Caco-2 (cell line): ENCODE results near the gene NEMP2. TPM values are rescaled to one million over a fixed set of nuclear protein-coding genes. Genes with fewer than 3 reads are reported as not detected.

Experiments
- BruUV-seq: library from RNA; stranded (reverse); fragments of 400-500 nt; replicated peaks from 2 replicates; lab custom pipeline; 2021; lab: Mats Ljungman, UMichigan
- CTCF ChIA-PET: fragments of 300-600 bp; sonication (Branson Sonifier 250); formaldehyde crosslinking; loops from one replicate; lab custom pipeline; 2022; ENCODE audit warnings: antibody characterized with exemption; lab: Charles Lee
- POLR2A ChIA-PET: fragments of 300-600 bp; sonication (Branson Sonifier 250); formaldehyde crosslinking; loops from one replicate; lab custom pipeline; 2022; ENCODE audit warnings: antibody characterized with exemption; lab: Charles Lee
- DNase-seq, 2 experiments: peaks; one replicate each; pipeline versions ENCODE4 v3.0.0 to v3.0.0-alpha.2; 2020 to 2022
- H3K27me3 ChIP-seq: replicated peaks from 2 replicates; pipeline ENCODE4 v1.6.0; 2011; ENCODE audit warnings: low read length; ENCODE audit not compliant: control insufficient read depth, insufficient read depth
- H3K36me3 ChIP-seq: 2 replicates; pipeline ENCODE4 v1.5.1; 2011; ENCODE audit warnings: low read length; ENCODE audit not compliant: control insufficient read depth, insufficient read depth
- H3K4me1 ChIP-seq: fragments of 250-450 bp; sonication (Bioruptor Pico); 2 replicates; pipeline ENCODE4 v1.5.1; 2020; ENCODE audit warnings: mild to moderate bottlenecking
- H3K4me3 ChIP-seq: 2 replicates; pipeline ENCODE4 v1.5.1; 2011; ENCODE audit warnings: low read depth, mild to moderate bottlenecking, control low read depth, low read length
- H3K9me3 ChIP-seq: fragments of 250-450 bp; sonication (Bioruptor Pico); 2 replicates; pipeline ENCODE4 v1.5.1; 2020; ENCODE audit warnings: mild to moderate bottlenecking, moderate library complexity
- H3K27ac Mint-ChIP-seq: one replicate; pipeline ENCODE4 v1.8.0; 2022; ENCODE audit warnings: mixed read lengths; ENCODE audit not compliant: unreplicated experiment
- H3K27me3 Mint-ChIP-seq: one replicate; pipeline ENCODE4 v1.8.0; 2022; ENCODE audit warnings: mixed read lengths; ENCODE audit not compliant: insufficient read depth, unreplicated experiment
- H3K36me3 Mint-ChIP-seq: one replicate; pipeline ENCODE4 v1.8.0; 2022; ENCODE audit warnings: mild to moderate bottlenecking, mixed read lengths; ENCODE audit not compliant: insufficient read depth, unreplicated experiment
- H3K4me1 Mint-ChIP-seq: one replicate; pipeline ENCODE4 v1.8.0; 2022; ENCODE audit warnings: low read depth, mixed read lengths; ENCODE audit not compliant: unreplicated experiment
- H3K4me3 Mint-ChIP-seq: one replicate; pipeline ENCODE4 v1.8.0; 2022; ENCODE audit warnings: mild to moderate bottlenecking, moderate library complexity, mixed read lengths; ENCODE audit not compliant: unreplicated experiment
- H3K9me3 Mint-ChIP-seq: one replicate; pipeline ENCODE4 v1.8.0; 2022; ENCODE audit warnings: mixed read lengths; ENCODE audit not compliant: unreplicated experiment
- CTCF ChIP-seq, 2 experiments: fragments of 200-600 bp in 1 of 2; IDR thresholded peaks; 1 replicate in 1 of 2; 2 replicates in 1 of 2; pipeline versions ENCODE4 v1.5.1 to v1.8.0; 2011 to 2022; ENCODE audit warnings: antibody characterized with exemption in 1 of 2, control low read depth in 1 of 2, inconsistent platforms in 1 of 2, low read depth in 1 of 2, low read length in 1 of 2, mild to moderate bottlenecking in 1 of 2, moderate library complexity in 1 of 2; ENCODE audit not compliant: insufficient read depth in 1 of 2, severe bottlenecking in 1 of 2, unreplicated experiment in 1 of 2
- intact Hi-C: fragments of 100-400 bp; cut with micrococcal nuclease; formaldehyde crosslinking; loops from one replicate; pipeline ENCODE4 v1.10.0; 2022; ENCODE audit not compliant: unreplicated experiment
- total RNA-seq: library from RNA; stranded (reverse); gene quantifications from 2 replicates; pipeline ENCODE4 v1.2.3, GENCODE V29; 2022

The NEMP2 gene
- total RNA-seq, 1 experiment from 2014 or later: 19.1 TPM

GRCh38 chr2:190507135-190507534, 27.4 kb downstream of the NEMP2 start:
- TF ChIP-seq CTCF (IDR thresholded peaks at IDR 0.05; ENCODE audit: insufficient read depth in 1 of 2, low read depth in 1 of 2, low read length in 1 of 2, severe bottlenecking in 1 of 2, unreplicated experiment in 1 of 2): no peak
- Histone ChIP-seq H3K9me3 (no peaks in the 10 kb centered on the region), H3K4me1 (no peaks in the 10 kb centered on the region), H3K4me3 (no peak overlapping the region), H3K36me3 (no peaks in the 10 kb centered on the region; the same call in 1 of the 2 replicates), H3K27me3 (no peaks in the 10 kb centered on the region)
- H3K36me3 Mint-ChIP-seq: no peaks in the 10 kb centered on the region
- H3K27ac Mint-ChIP-seq: no peak overlapping the region
- no peaks in the 10 kb centered on the region for H3K27me3 Mint-ChIP-seq
- no peak for DNase-seq
- no peaks in the 10 kb centered on the region for H3K4me1 Mint-ChIP-seq
- BruUV-seq: TSS peak; percentile 6
- no peak overlapping the region for H3K4me3 Mint-ChIP-seq
- intact Hi-C loops: no loop called here
- POLR2A ChIA-PET: no interaction called here
- H3K9me3 Mint-ChIP-seq: no peaks in the 10 kb centered on the region
- CTCF ChIA-PET: no interaction called here

- BruUV-seq: no TSS peak
- H3K9me3 ChIP-seq: no peaks in the 10 kb centered on the region
- CTCF ChIA-PET: no interaction called here
- DNase-seq: no peak
- H3K4me3 Mint-ChIP-seq: no peak overlapping the region
- no peaks in the 10 kb centered on the region for H3K4me1 ChIP-seq
- TF ChIP-seq CTCF (IDR thresholded peaks at IDR 0.05; ENCODE audit: insufficient read depth in 1 of 2, low read depth in 1 of 2, low read length in 1 of 2, severe bottlenecking in 1 of 2, unreplicated experiment in 1 of 2): no peak
- no peaks in the 10 kb centered on the region for H3K36me3 Mint-ChIP-seq
- POLR2A ChIA-PET: no interaction called here
- intact Hi-C loops: no loop called here
- H3K4me1 Mint-ChIP-seq: no peaks in the 10 kb centered on the region
- H3K4me3 ChIP-seq: no peak overlapping the region
- no peaks in the 10 kb centered on the region for H3K27me3 ChIP-seq
- H3K36me3 ChIP-seq: no peaks in the 10 kb centered on the region; the same call in 1 of the 2 replicates
- H3K27me3 Mint-ChIP-seq: no peaks in the 10 kb centered on the region
- no peaks in the 10 kb centered on the region for H3K9me3 Mint-ChIP-seq
- no peak overlapping the region for H3K27ac Mint-ChIP-seq
These were observed 27.9 kb downstream of the NEMP2 start for GRCh38 chr2:190506666-190507065.

- no peak for DNase-seq
- POLR2A ChIA-PET: no interaction called here
- Mint-ChIP-seq H3K4me1 (no peaks in the 10 kb centered on the region), H3K27ac (no peak overlapping the region), H3K4me3 (no peak overlapping the region), H3K36me3 (no peaks in the 10 kb centered on the region), H3K27me3 (no peaks in the 10 kb centered on the region), H3K9me3 (no peaks in the 10 kb centered on the region)
- BruUV-seq: no TSS peak
- Histone ChIP-seq H3K36me3 (no peaks in the 10 kb centered on the region; the same call in 1 of the 2 replicates), H3K27me3 (no peaks in the 10 kb centered on the region), H3K4me1 (no peaks in the 10 kb centered on the region), H3K9me3 (no peaks in the 10 kb centered on the region), H3K4me3 (no peak overlapping the region)
- no peak for TF ChIP-seq CTCF (IDR thresholded peaks at IDR 0.05; ENCODE audit: insufficient read depth in 1 of 2, low read depth in 1 of 2, low read length in 1 of 2, severe bottlenecking in 1 of 2, unreplicated experiment in 1 of 2)
- intact Hi-C loops: no loop called here
- CTCF ChIA-PET: no interaction called here
These were observed 28.8 kb downstream of the NEMP2 start for GRCh38 chr2:190505696-190506095.
